GM13977 (cell line): ENCODE measurements around the gene COL9A1.

ENCODE experiments used
- DNase-seq: peaks from one replicate; pipeline ENCODE4 v3.0.0; 2012; ENCODE audit warnings: low spot score
- CTCF ChIP-seq: IDR thresholded peaks from 2 replicates; pipeline ENCODE4 v1.5.1; 2012; ENCODE audit warnings: mild to moderate bottlenecking, control low read depth; ENCODE audit not compliant: insufficient read depth; ENCODE audit errors: extremely low read depth, missing control alignments
- in situ Hi-C: fragments of 300-500 bp; cut with MboI; formaldehyde crosslinking; loops from one replicate; pipeline ENCODE4 v1.12.0; 2022; ENCODE audit warnings: low sequenced_read_pairs, low pct_unique_long_range_greater_than_20kb, mixed read lengths, inconsistent platforms; ENCODE audit not compliant: unreplicated experiment

The COL9A1 gene

GRCh38 chr6:70234561-70235236, 68.2 kb downstream of the COL9A1 start:
- in situ Hi-C loops: no loop called here
- no peak for DNase-seq
- no peak for TF ChIP-seq CTCF

GRCh38 chr6:70231311-70231710, 71.6 kb downstream of the COL9A1 start:
- in situ Hi-C loops: no loop called here
- no peak for DNase-seq

GRCh38 chr6:70225055-70225454, 77.8 kb downstream of the COL9A1 start:
- in situ Hi-C loops: no loop called here
- DNase-seq: no peak
- TF ChIP-seq CTCF: no peak

More at GRCh38 chr6:70231311-70231710, 71.6 kb downstream of the COL9A1 start:
- no peak for TF ChIP-seq CTCF

GRCh38 chr6:70222439-70222749, 80.5 kb downstream of the COL9A1 start:
- DNase-seq: no peak
- no peak for TF ChIP-seq CTCF
- in situ Hi-C loops: no loop called here

- in situ Hi-C loops: no loop called here
- DNase-seq: no peak
- no peak for TF ChIP-seq CTCF
Observed at GRCh38 chr6:70221715-70222438, 81.0 kb downstream of the COL9A1 start.

- peak; percentile 50 for DNase-seq
- in situ Hi-C loops: no loop called here
Observed at GRCh38 chr6:70221025-70221714, 81.7 kb downstream of the COL9A1 start.

More at GRCh38 chr6:70221025-70221714, 81.7 kb downstream of the COL9A1 start:
- peak; percentile 48 for TF ChIP-seq CTCF
